GM12873 (cell line): ENCODE measurements around the gene SLC9A9.

Experiments used
- TF ChIP-seq, protein P1 (sequence below): IDR thresholded peaks from 2 replicates; pipeline ENCODE4 v1.5.1; 2012; ENCODE audit warnings: low read depth, mild to moderate bottlenecking, moderate library complexity, low read length, control low read depth; ENCODE audit not compliant: insufficient read depth; ENCODE audit errors: missing control alignments

SLC9A9 gene

DNA sequence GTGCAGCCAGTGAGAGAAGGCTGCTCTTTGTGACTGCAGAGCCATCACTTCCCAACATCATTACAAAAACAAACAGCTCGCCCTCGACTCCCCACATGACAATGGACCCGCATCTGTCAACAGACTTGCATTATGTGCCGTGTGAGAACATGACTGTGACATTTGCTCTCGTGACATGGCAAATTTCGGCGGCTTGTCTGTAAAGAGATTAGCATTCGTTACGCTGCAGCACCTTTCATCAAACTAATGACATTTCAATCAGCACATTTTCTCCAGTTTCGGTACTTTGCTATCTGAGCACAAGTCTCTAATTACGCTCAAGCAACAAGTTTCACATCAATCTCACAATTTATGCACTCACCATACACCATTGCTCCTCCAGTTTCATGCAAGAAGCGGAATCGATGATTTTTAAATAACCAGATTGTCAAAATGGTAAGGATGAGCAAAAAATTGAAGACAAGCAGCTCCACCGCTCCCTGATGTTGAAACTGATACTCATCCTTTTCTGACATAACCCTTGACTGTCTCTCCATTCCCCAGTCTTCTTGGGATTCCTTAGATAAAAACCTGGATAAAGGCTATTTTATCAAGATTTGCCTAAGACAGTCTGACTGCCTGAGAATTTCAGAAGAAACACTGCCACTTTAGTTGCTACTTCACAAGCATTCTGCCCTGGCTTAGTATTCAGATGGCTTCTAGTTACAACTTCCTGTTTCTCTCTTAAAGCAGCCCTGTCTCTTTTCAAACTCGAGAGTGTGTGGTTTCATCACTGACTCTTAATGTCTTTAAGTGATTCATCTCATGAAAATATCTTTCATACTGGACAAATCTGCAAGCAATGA, at the start of gene SLC9A9:
SLC9A9 (minus strand) TSS at position 682 of the 845 bp plus-strand sequence; CDS start at position 536, 146 bp downstream.
- TF ChIP-seq, protein P1, sequence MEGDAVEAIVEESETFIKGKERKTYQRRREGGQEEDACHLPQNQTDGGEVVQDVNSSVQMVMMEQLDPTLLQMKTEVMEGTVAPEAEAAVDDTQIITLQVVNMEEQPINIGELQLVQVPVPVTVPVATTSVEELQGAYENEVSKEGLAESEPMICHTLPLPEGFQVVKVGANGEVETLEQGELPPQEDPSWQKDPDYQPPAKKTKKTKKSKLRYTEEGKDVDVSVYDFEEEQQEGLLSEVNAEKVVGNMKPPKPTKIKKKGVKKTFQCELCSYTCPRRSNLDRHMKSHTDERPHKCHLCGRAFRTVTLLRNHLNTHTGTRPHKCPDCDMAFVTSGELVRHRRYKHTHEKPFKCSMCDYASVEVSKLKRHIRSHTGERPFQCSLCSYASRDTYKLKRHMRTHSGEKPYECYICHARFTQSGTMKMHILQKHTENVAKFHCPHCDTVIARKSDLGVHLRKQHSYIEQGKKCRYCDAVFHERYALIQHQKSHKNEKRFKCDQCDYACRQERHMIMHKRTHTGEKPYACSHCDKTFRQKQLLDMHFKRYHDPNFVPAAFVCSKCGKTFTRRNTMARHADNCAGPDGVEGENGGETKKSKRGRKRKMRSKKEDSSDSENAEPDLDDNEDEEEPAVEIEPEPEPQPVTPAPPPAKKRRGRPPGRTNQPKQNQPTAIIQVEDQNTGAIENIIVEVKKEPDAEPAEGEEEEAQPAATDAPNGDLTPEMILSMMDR: no peak

DNA sequence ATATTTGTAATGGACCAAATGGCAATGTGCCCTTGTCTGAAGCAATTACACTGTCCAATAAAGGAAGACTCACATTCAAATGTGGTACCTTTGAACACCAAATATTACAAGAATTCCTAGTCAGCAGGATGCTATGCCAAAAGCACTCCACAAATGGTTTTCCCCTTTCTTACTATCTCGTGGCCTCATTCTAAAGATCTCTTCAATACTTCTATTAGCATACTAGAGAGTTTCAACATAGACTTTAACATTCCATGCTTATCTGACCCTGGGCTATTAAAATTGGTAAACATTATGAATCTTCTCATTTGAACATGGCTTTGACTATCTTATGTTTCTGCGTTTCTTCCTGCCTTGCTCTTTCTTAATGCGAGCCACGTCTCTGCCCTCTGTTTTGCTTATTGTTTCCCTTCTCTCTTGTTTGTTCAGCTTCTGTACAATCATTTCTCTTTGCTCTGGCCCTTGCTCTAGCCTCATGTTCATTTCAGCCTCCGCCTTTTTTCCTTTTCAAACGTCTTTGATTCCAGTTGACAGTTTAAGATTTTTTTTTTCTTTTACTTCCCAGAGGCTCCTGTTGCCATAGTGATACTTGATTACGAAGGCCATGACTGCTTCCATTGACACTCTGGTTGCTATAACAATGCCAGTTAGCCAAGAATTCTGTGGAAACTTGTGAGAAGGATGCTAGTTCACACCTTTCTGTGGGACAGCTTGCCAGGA, 49.5 kb upstream of the SLC9A9 start:
- TF ChIP-seq, protein P1: no peak

DNA sequence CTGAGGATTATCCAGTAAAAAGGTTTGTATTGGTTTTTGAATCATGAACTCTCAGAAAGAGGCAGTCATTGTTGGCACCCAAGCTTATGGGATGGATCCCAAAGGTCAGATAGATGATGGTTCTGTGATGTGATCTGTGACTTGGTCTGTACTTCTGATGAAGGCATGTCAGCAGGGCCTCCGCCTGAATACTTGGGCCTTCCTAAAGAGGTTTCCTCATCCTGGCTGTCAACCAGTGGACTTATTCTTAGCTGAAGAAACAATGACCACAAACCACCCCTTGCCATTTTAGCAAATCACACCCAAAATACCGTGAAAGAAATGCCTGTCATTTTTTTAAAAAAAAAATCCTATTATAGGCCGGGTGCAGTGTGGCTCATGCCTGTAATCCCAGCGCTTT, 48.2 kb upstream of the SLC9A9 start:
- TF ChIP-seq, protein P1: no peak

DNA sequence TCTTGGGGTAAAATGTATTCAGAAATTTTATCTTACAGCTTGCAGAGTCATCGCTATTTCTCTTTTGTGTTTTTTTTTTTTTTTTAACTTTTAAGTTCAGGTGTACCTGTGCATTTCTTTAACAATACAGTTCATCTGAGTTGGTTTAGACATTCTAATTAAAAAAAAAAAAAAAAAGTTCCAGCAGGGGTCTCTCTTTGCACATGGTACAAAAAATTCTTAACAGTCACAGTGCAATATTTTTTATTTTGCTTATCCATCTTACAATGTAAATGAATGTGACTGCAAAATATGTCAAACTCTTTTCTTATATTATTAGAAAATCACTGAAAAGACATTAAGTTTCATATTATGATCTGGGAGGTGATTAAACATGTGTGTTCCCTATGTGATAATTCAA, 47.5 kb upstream of the SLC9A9 start:
- TF ChIP-seq, protein P1: no peak

DNA sequence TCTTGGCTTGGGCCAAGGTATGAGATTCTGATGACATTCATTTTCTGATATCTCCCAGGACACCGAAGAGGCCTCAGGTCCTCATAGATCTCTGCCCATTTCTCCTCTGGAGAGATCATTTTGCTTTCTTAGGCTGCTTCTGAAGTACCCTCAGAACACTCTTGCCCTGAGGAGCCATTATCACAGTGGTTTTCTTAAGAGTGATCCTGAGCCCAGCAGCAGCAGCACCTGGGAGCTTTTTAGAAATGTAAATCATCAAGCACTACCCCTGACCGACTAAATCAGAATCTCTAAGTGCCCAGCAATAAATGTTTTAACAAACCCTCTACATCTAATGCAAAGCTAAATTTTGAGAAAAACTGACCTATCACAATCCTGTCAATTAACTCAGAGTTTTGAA, 40.6 kb upstream of the SLC9A9 start:
- TF ChIP-seq, protein P1: no peak

DNA sequence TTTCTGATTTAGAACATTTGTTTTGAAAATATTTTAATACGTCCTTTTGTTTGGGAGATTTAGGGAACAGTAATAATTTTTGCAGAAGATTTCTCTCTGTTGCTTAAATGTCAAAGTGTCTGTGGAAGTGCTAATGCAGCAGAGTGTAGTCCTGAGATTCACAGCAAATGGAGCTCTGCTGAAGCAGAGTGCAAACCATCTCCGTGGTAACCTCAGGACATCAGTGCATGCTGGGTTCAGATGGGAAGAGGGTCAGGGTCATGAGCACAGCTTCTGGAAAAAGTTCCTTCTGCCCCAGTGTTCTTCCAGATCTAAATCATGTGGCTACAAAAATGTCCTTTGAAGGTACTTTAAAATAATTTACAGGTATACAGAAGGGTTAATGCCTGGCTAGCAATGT, 39.9 kb upstream of the SLC9A9 start:
- TF ChIP-seq, protein P1: no peak

DNA sequence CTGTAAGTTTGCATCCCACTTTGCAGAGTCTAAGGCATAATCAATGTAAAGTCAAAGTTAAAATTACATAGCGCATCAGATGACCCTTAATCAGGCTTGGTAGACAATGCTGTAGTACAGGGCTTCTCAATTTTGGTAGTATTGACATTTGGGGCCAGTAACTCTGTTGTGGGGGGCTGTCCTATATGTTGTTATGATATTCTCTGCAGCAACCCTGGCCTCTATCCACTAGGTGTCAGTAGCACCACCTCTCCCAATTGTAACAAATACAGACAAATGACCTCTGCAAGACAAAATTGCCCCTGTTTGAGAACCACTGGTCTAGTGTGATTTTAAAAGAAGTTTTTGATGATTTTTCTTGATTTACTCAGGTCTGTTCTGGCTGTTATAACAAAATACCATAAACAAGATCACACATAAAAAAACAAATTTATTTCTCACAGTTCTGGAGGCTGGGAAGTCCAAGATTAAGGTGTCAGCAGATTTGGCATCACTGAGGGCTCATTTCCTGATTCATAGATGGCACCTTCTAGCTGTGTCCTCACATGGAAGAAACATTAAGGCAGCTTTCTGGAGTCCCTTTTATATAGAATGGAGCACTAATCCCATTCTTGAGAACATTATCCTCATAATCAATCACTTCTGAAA, 37.6 kb upstream of the SLC9A9 start:
- TF ChIP-seq, protein P1: peak; percentile 83
